Measurements from ENCODE around the gene TEX22. TPM values are rescaled to one million over a fixed set of nuclear protein-coding genes. Genes with fewer than 3 reads are reported as not detected.

TEX22 gene
- total and polyA plus RNA-seq, 4 donors = 0.02 to 0.14 (median 0.08) TPM; not detected in 1

- TF ChIP-seq, protein P1, sequence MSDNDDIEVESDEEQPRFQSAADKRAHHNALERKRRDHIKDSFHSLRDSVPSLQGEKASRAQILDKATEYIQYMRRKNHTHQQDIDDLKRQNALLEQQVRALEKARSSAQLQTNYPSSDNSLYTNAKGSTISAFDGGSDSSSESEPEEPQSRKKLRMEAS (IDR thresholded peaks at IDR 0.05) = no peak
- no peak for TF ChIP-seq FOXA1 (IDR thresholded peaks at IDR 0.05)
- TF ChIP-seq GABPA (IDR thresholded peaks at IDR 0.05 in 1 of 2, conservative IDR thresholded peaks at IDR 0.05 in 1 of 2) = no peak
- no peak for TF ChIP-seq ZBTB33 (IDR thresholded peaks at IDR 0.05)
- TF ChIP-seq TAF1 (conservative IDR thresholded peaks at IDR 0.05) = no peak
- TF ChIP-seq EGR1 (IDR thresholded peaks at IDR 0.05; ENCODE audit: low read depth in 2 of 2) = no peak
- no peak for TF ChIP-seq RXRA (IDR thresholded peaks at IDR 0.05)
- TF ChIP-seq, protein P2, sequence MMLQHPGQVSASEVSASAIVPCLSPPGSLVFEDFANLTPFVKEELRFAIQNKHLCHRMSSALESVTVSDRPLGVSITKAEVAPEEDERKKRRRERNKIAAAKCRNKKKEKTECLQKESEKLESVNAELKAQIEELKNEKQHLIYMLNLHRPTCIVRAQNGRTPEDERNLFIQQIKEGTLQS (IDR thresholded peaks at IDR 0.05) = no peak
- peaks cover 0 to 4% (median 0%) of the 10 kb centered on the region in 4 donors for H3K36me3 ChIP-seq (ENCODE audit: control insufficient read depth in 4 of 4, insufficient read depth in 3 of 4, low read depth in 1 of 4, low read length in 3 of 4)
- H3K27ac ChIP-seq (ENCODE audit: low read depth in 1 of 2, low read length in 2 of 2) = no peak overlapping the region
- no peaks in the 10 kb centered on the region for H3K27me3 ChIP-seq (ENCODE audit: control insufficient read depth in 4 of 4, insufficient read depth in 4 of 4, low read length in 3 of 4)
- no peaks in the 10 kb centered on the region for H3K9me3 ChIP-seq (ENCODE audit: control insufficient read depth in 4 of 4, low read length in 3 of 4)
- H3K4me1 ChIP-seq (ENCODE audit: control insufficient read depth in 4 of 4, insufficient read depth in 4 of 4, low read length in 3 of 4) = no peaks in the 10 kb centered on the region
- WGBS = 97% methylated on average over 12 of the region's 12 CpGs
- no peak overlapping the region for H3K4me3 ChIP-seq (ENCODE audit: low read depth in 1 of 3, low read length in 3 of 3)
- no peak for DNase-seq (ENCODE audit: low spot score)
- H3K9ac ChIP-seq (ENCODE audit: low read depth in 1 of 2, low read length in 2 of 2) = no peak overlapping the region
Observed at GRCh38 chr14:105365681-105366080, 32.7 kb upstream of the TEX22 start.

GRCh38 chr14:105366386-105367074, 31.8 kb upstream of the TEX22 start:
- 93% methylated on average over 23 of the region's 23 CpGs for WGBS
- no peaks in the 10 kb centered on the region for H3K4me1 ChIP-seq (ENCODE audit: control insufficient read depth in 4 of 4, insufficient read depth in 4 of 4, low read length in 3 of 4)
- H3K4me3 ChIP-seq (ENCODE audit: low read depth in 1 of 3, low read length in 3 of 3) = no peak overlapping the region
- TF ChIP-seq FOXA2 (IDR thresholded peaks at IDR 0.05) = no peak
- TF ChIP-seq, protein P2 (IDR thresholded peaks at IDR 0.05) = no peak
- TF ChIP-seq ZBTB33 (IDR thresholded peaks at IDR 0.05) = no peak
- TF ChIP-seq RAD21 (IDR thresholded peaks at IDR 0.05) = no peak
- no peak for TF ChIP-seq FOXA1 (IDR thresholded peaks at IDR 0.05)
- no peak for TF ChIP-seq GABPA (IDR thresholded peaks at IDR 0.05 in 1 of 2, conservative IDR thresholded peaks at IDR 0.05 in 1 of 2)
- TF ChIP-seq, protein P3, sequence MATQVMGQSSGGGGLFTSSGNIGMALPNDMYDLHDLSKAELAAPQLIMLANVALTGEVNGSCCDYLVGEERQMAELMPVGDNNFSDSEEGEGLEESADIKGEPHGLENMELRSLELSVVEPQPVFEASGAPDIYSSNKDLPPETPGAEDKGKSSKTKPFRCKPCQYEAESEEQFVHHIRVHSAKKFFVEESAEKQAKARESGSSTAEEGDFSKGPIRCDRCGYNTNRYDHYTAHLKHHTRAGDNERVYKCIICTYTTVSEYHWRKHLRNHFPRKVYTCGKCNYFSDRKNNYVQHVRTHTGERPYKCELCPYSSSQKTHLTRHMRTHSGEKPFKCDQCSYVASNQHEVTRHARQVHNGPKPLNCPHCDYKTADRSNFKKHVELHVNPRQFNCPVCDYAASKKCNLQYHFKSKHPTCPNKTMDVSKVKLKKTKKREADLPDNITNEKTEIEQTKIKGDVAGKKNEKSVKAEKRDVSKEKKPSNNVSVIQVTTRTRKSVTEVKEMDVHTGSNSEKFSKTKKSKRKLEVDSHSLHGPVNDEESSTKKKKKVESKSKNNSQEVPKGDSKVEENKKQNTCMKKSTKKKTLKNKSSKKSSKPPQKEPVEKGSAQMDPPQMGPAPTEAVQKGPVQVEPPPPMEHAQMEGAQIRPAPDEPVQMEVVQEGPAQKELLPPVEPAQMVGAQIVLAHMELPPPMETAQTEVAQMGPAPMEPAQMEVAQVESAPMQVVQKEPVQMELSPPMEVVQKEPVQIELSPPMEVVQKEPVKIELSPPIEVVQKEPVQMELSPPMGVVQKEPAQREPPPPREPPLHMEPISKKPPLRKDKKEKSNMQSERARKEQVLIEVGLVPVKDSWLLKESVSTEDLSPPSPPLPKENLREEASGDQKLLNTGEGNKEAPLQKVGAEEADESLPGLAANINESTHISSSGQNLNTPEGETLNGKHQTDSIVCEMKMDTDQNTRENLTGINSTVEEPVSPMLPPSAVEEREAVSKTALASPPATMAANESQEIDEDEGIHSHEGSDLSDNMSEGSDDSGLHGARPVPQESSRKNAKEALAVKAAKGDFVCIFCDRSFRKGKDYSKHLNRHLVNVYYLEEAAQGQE (IDR thresholded peaks at IDR 0.05) = no peak
- no peak for TF ChIP-seq YY1 (IDR thresholded peaks at IDR 0.05)
- no peak for TF ChIP-seq SP1 (IDR thresholded peaks at IDR 0.05)
- TF ChIP-seq EGR1 (IDR thresholded peaks at IDR 0.05; ENCODE audit: low read depth in 2 of 2) = no peak
- TF ChIP-seq RXRA (IDR thresholded peaks at IDR 0.05) = no peak
- no peak for TF ChIP-seq JUND (IDR thresholded peaks at IDR 0.05)
- TF ChIP-seq, protein P1 (IDR thresholded peaks at IDR 0.05) = no peak
- no peak for TF ChIP-seq TAF1 (conservative IDR thresholded peaks at IDR 0.05)
- TF ChIP-seq NR2F2 (IDR thresholded peaks at IDR 0.05) = no peak
- TF ChIP-seq HNF4G (IDR thresholded peaks at IDR 0.05) = no peak
- TF ChIP-seq CTCF (IDR thresholded peaks at IDR 0.05; ENCODE audit: low read depth, low read length, missing input control) = no peak
- no peaks in the 10 kb centered on the region for H3K27me3 ChIP-seq (ENCODE audit: control insufficient read depth in 4 of 4, insufficient read depth in 4 of 4, low read length in 3 of 4)
- H3K9ac ChIP-seq (ENCODE audit: low read depth in 1 of 2, low read length in 2 of 2) = no peak overlapping the region
- H3K9me3 ChIP-seq (ENCODE audit: control insufficient read depth in 4 of 4, low read length in 3 of 4) = no peaks in the 10 kb centered on the region
- no peak for DNase-seq (ENCODE audit: low spot score)
- H3K36me3 ChIP-seq (ENCODE audit: control insufficient read depth in 4 of 4, insufficient read depth in 3 of 4, low read depth in 1 of 4, low read length in 3 of 4) = peaks cover 0 to 2% (median 0%) of the 10 kb centered on the region in 4 donors
- no peak overlapping the region for H3K27ac ChIP-seq (ENCODE audit: low read depth in 1 of 2, low read length in 2 of 2)

Data from liver (tissue), 9 donors.